Activated CD8-positive, alpha-beta memory T cell treated with anti-CD3 and anti-CD28 coated beads for 24 hours (primary cell): ENCODE results near the gene LYL1.

Source experiments
- DNase-seq: peaks from one replicate; pipeline ENCODE4 v3.0.0-alpha.2; 2020

LYL1 gene

DNA sequence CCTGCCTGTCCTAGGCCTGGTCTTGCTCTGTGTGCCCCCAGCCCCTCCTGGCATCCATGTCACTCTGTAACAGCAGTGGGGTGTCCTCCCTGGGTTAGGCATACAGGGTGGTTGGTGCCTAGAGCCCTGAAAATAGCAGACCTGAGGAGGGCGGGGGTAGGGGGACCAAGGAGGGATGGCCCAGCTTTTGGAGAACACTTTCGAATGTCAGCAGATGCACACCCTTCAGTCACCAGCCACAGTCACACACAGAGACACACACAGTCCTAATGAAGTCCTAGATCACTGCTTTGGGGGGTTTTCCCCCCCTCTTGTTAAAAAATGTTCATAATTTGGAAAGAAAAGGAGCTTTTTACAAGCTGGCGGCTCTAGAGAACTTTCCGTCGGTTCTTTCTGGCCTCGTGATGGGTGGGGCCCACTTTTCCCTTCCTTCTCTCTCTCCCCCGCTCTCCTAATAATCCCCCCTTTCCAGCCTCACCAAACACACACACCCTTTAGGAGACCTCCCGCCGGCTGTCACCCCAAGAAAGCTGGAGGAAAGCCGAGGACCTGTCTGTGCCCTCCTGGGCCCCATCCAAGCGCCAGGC is 47.9 kb downstream of the LYL1 start:
- no peak for DNase-seq

DNA sequence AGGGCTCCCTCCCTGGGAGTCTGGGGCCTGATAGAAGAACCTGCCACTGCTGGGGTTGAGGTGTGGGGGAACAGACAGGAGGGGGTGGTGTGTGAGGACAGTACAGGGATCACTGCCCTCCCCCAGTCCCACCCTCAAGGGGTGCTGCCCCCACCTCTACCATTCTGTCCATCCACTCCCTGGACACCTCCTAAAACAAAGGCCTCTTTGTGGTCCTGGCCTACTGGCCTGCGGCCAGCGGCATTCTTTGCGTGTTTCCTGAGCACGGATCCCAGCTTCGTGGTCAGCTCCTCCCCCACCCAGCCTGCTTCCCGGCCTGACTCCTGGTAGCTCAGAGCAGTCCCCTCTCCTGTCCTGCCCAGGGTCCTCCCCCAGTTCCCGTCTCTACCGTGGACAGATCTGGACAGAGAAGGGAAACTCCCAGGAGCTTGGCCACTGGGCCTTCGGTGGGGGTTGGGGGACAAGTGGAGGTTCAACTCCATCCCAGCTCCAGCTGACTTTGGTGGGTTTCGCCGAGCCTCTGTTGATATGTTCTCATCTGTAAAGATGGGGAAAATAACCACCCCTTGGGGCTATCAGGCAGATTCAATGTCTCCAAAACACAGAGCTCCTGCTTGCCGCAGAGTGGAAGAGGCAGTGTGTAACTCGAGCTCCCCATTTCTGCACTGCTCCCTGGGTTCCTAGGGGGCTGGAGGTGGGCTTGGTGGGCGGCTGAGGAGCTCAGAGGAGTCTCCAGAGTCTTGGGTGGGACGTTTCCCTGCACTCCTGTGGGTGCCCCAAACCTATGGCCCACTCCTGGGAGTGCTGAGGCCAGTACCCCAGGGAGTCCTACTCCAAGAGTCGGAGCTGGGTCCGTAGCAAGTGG is 48.7 kb downstream of the LYL1 start:
- DNase-seq, result no peak

DNA sequence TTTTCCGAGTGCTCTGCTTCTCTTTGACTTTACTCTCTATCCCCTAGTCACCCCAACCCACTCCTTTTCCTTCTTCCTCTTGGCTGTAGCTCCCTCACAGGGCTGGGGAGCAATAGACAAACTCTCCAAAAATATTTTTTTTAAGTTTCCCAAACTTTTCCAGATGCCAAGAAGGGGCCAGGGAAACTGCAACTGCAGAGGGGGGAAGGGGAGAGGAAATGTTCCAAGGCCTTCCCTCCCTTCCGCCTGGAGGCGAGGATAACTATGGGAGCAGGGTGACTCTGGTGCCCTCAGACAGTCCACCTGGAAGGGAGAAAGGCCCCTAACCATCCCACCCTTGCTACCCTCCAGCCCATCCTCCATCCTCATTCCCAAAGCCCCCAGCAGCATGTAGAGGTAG is 49.4 kb downstream of the LYL1 start:
- no peak for DNase-seq

DNA sequence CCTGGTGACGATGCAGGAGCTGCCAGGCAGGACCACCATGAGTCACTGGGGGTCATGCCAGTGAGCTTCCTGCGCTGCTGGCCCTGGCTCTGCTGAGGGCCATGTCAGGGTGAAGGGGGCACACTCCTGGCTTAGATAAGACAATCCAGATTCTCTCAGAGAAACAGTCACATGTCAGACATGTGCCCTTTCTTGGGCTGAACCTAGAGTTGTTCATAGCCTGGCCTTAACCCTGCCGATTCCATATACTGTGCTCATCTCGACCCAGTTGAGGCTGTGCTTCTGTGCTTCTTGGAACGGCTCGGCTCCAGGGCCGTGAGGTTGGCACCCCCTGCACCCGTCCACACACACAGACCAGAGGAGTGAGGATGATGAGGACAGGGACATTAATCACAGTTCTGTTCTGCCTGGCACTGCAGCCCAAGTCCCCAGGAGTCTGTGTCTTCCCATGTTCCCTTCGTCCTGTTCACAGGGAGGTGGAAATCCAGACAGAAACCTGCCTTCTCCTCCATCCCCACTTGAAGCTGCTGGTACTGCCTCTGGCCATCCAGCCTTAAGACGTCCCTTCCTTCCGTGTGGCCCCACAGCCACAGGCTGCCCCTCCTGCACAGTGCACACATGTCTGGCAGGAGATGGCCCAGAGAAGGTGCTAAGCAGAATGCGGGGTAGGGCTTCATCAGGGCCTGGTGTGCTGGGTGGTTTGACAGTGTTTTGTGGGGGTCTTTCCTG is 50.0 kb downstream of the LYL1 start:
- DNase-seq, result no peak

DNA sequence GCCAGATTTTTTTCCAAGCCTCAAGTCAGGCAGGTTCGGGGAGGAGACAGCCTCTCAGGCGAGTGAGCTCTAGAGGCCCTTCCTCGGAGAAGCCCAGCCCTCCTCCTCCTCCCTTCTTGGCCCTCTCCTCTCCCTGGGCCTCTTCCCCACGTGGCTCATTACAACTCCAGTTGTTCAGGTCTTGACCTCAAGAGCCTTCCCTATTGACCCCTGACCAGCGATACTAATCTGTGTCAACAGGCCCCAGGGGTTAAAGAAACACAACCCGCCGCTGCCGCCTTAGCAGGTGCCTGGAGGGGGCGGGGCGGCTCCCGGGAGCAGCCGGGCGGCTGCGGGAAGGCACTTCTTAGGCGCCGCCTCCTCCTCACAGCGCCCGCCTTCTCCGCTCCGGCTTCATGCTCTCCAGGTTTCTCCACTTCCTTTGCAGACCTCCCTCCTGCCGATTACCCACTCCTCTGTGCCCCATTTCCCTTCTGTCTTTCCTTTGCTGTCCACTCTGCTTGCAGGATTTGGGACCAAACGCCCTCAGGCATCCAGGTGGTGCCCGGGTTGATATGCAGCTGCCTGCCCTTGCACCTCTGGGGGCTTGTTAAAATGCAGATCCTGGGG is 51.0 kb downstream of the LYL1 start:
- DNase-seq, result peak; percentile 64

DNA sequence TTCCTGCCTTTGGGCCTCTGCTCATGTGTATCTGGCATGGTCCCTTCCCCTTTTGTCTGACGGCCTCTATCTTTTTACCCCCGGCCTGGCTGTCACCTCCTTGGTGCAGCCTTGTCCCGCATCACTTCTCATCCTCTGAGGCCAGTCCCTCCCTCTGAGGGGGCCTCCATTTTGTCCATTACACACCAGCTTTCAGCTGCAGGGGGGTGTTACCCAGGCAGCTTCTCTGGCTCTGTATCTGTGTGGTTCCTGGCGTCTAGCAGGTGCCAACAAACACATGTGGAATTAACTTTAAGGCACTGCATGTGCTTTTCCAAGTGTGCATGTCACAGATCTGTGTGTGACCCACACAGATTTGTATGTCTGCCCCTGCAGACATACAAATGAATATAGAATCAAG is 52.4 kb downstream of the LYL1 start:
- DNase-seq, result no peak
